Measurements from ENCODE around the gene RAB14. TPM values are rescaled to one million over a fixed set of nuclear protein-coding genes. Genes with fewer than 3 reads are reported as not detected.

RAB14 gene
- total RNA-seq, 1 donor from 2014 or later, result 54.9 TPM

- no peaks in the 10 kb centered on the region for H3K36me3 Mint-ChIP-seq
- H3K4me1 Mint-ChIP-seq, result no peaks in the 10 kb centered on the region
- TF ChIP-seq, protein P1, sequence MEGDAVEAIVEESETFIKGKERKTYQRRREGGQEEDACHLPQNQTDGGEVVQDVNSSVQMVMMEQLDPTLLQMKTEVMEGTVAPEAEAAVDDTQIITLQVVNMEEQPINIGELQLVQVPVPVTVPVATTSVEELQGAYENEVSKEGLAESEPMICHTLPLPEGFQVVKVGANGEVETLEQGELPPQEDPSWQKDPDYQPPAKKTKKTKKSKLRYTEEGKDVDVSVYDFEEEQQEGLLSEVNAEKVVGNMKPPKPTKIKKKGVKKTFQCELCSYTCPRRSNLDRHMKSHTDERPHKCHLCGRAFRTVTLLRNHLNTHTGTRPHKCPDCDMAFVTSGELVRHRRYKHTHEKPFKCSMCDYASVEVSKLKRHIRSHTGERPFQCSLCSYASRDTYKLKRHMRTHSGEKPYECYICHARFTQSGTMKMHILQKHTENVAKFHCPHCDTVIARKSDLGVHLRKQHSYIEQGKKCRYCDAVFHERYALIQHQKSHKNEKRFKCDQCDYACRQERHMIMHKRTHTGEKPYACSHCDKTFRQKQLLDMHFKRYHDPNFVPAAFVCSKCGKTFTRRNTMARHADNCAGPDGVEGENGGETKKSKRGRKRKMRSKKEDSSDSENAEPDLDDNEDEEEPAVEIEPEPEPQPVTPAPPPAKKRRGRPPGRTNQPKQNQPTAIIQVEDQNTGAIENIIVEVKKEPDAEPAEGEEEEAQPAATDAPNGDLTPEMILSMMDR (IDR thresholded peaks at IDR 0.05; ENCODE audit: unreplicated experiment), result no peak
- no peak overlapping the region for H3K4me3 Mint-ChIP-seq
- DNase-seq (ENCODE audit: low spot score in 2 of 2, unreplicated experiment in 2 of 2), result no peak
- H3K27ac Mint-ChIP-seq, result no peak overlapping the region
- peaks cover 1% of the 10 kb centered on the region for H3K27me3 Mint-ChIP-seq (ENCODE audit: low read depth)
- no peaks in the 10 kb centered on the region for H3K9me3 Mint-ChIP-seq
These were observed 32.5 kb upstream of the RAB14 start for GRCh38 chr9:121233906-121234831.

- no peaks in the 10 kb centered on the region for H3K4me1 Mint-ChIP-seq
- no peak overlapping the region for H3K4me3 Mint-ChIP-seq
- DNase-seq (ENCODE audit: low spot score in 2 of 2, unreplicated experiment in 2 of 2), result no peak
- no peak overlapping the region for H3K27ac Mint-ChIP-seq
- no peaks in the 10 kb centered on the region for H3K9me3 Mint-ChIP-seq
- TF ChIP-seq, protein P1 (IDR thresholded peaks at IDR 0.05; ENCODE audit: unreplicated experiment), result no peak
- H3K36me3 Mint-ChIP-seq, result no peaks in the 10 kb centered on the region
- H3K27me3 Mint-ChIP-seq (ENCODE audit: low read depth), result no peaks in the 10 kb centered on the region
These were observed 30.6 kb upstream of the RAB14 start for GRCh38 chr9:121232251-121232650.

- no peak for DNase-seq (ENCODE audit: low spot score in 2 of 2, unreplicated experiment in 2 of 2)
- TF ChIP-seq, protein P1 (IDR thresholded peaks at IDR 0.05; ENCODE audit: unreplicated experiment), result no peak
- H3K36me3 Mint-ChIP-seq, result no peaks in the 10 kb centered on the region
- H3K4me3 Mint-ChIP-seq, result no peak overlapping the region
- no peaks in the 10 kb centered on the region for H3K4me1 Mint-ChIP-seq
- no peak overlapping the region for H3K27ac Mint-ChIP-seq
- no peaks in the 10 kb centered on the region for H3K9me3 Mint-ChIP-seq
- peaks cover 2% of the 10 kb centered on the region for H3K27me3 Mint-ChIP-seq (ENCODE audit: low read depth)
These were observed 28.6 kb upstream of the RAB14 start for GRCh38 chr9:121230256-121230655.

DNA sequence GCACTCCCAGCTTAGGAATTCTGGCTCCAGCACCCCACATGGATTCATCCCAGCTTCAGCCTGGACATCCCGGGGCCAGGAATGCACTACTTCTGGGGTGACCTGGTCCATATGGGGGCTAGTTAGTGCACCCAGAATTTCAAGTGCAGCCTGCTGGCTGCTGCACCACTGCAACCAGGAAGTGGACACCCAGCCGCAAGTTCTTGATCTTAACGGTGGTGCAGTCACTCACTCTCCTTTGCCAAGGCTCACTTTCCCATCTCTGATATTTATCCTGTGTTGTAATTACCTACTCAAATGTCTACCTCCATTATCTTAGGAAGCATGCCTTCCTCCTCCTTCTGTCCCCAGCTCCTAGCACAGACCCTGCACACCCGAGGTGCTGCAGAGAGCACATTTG, 26.2 kb upstream of the RAB14 start:
- no peaks in the 10 kb centered on the region for H3K4me1 Mint-ChIP-seq
- TF ChIP-seq, protein P1 (IDR thresholded peaks at IDR 0.05; ENCODE audit: unreplicated experiment), result no peak
- no peaks in the 10 kb centered on the region for H3K9me3 Mint-ChIP-seq
- H3K27me3 Mint-ChIP-seq (ENCODE audit: low read depth), result peaks cover 2% of the 10 kb centered on the region
- H3K36me3 Mint-ChIP-seq, result no peaks in the 10 kb centered on the region
- no peak overlapping the region for H3K4me3 Mint-ChIP-seq
- no peak overlapping the region for H3K27ac Mint-ChIP-seq
- no peak for DNase-seq (ENCODE audit: low spot score in 2 of 2, unreplicated experiment in 2 of 2)

- H3K4me3 Mint-ChIP-seq, result no peak overlapping the region
- no peaks in the 10 kb centered on the region for H3K4me1 Mint-ChIP-seq
- no peaks in the 10 kb centered on the region for H3K36me3 Mint-ChIP-seq
- H3K9me3 Mint-ChIP-seq, result no peaks in the 10 kb centered on the region
- TF ChIP-seq, protein P1 (IDR thresholded peaks at IDR 0.05; ENCODE audit: unreplicated experiment), result no peak
- no peak overlapping the region for H3K27ac Mint-ChIP-seq
- H3K27me3 Mint-ChIP-seq (ENCODE audit: low read depth), result peaks cover 2% of the 10 kb centered on the region
- no peak for DNase-seq (ENCODE audit: low spot score in 2 of 2, unreplicated experiment in 2 of 2)
These were observed 24.5 kb upstream of the RAB14 start for GRCh38 chr9:121226175-121226574.
